GM19397 (cell line): Measurements from ENCODE around the gene TUBAL3.
"Not testable (repeated sequence)": the region's sequence is repeated elsewhere in the genome, so short reads cannot be mapped to it uniquely, and the experiment has no call there.

Experiments used
- ATAC-seq: cut with Tn5 transposase; IDR thresholded peaks from one replicate; pipeline ENCODE4 v1.9.1; 2021; ENCODE audit warnings: mild to moderate bottlenecking, moderate library complexity; ENCODE audit not compliant: unreplicated experiment

The TUBAL3 gene

GRCh38 chr10:5381187-5381586 lies 23.4 kb downstream of the TUBAL3 start:
- ATAC-seq: no peak

DNA sequence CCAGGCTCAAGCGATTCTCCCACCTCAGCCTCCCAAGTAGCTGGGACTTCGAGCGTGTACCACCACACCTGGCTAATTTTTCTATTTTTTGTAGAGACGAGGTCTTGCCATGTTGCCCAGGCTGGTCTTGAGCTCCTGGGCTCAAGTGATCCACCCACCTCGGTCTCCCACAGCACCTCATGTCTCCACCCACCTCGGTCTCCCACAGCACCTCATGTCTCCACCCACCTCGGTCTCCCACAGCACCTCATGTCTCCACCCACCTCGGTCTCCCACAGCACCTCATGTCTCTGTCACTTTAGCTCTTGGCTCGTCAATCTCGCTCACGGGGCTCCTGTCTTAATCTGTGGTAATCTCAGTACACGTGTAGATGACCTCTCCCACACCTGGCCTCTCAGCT lies 24.2 kb downstream of the TUBAL3 start:
- ATAC-seq: not testable (repeated sequence)

DNA sequence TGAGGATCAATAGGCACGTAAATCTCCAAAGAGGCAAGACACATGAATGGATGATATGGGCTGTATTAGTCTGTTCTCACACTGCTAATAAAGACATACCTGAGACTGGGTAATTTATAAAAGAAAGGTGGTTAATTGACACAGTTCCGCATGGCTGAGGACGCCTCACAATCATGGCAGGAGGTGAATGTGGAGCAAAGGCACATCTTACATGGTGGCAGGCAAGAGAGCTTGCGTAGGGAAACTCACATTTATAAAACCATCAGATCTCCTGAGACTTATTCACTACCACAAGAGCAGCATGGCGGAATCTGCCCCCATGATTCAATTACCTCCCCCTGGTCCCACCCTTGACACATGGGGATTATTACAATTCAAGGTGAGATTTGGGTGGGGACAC lies 25.4 kb downstream of the TUBAL3 start:
- not testable (repeated sequence) for ATAC-seq

- no peak for ATAC-seq
Measured at GRCh38 chr10:5376450-5376849, 28.2 kb downstream of the TUBAL3 start.

- ATAC-seq: no peak
Measured at GRCh38 chr10:5373891-5374611, 30.6 kb downstream of the TUBAL3 start.

- ATAC-seq: no peak
Measured at GRCh38 chr10:5373307-5373706, 31.3 kb downstream of the TUBAL3 start.

GRCh38 chr10:5370493-5371352 lies 33.9 kb downstream of the TUBAL3 start:
- no peak for ATAC-seq

GRCh38 chr10:5369362-5370158 lies 35.1 kb downstream of the TUBAL3 start:
- no peak for ATAC-seq

GRCh38 chr10:5365928-5366327 lies 38.7 kb downstream of the TUBAL3 start:
- no peak for ATAC-seq

DNA sequence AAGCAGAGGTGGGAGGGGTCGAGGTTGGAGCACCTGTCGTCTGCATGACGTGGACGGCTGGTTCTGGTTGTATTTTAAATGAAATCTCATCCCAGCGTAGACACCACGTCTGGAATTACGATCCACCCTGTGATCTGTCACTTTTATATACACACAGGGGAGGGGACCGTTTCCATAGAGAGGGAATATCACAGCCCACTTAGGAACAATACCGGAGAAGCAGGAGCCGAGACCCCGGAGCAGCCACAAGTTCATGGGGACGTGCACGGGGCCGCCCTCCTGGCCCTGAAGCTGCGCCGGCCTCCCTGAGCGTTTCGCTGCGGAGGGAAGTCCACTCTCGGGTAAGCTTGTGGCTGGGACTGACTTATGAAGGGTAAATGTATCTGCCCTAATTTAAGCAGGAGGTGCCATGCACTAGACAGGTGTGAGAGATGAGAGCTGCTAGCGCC lies 39.7 kb downstream of the TUBAL3 start, which contains the start of gene UCN3:
Gene UCN3, plus strand, starts transcription at position 77 of the 449 bp plus-strand sequence. CDS start 8,755 bp downstream, outside the sequence.
- ATAC-seq: no peak

- no peak for ATAC-seq
Measured at GRCh38 chr10:5364374-5364773, 40.3 kb downstream of the TUBAL3 start.

- no peak for ATAC-seq
Measured at GRCh38 chr10:5362873-5363272, 41.8 kb downstream of the TUBAL3 start.

- no peak for ATAC-seq
Measured at GRCh38 chr10:5361966-5362365, 42.7 kb downstream of the TUBAL3 start.

GRCh38 chr10:5360318-5360915 lies 44.2 kb downstream of the TUBAL3 start:
- no peak for ATAC-seq

DNA sequence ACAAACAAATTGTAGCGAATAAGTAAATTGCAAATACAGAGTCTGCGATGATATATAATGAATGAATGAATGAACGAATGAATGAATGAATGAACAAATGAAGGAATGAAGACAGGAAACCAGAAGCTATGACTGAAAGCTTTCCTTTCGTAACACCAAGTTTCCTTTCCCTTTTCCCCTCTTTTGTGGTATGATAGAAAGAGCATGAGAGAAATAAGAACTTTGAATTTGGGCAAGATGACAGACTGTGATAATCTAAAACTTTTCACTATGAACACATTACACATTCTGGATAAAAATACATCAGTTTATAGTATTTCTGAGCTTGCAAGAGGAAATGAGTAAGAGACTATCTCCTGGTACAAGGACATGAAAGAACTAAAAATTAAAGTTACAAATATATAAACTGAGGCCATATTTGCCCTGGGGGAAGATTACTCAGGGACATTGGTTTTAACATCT lies 48.3 kb downstream of the TUBAL3 start:
- no peak for ATAC-seq

GRCh38 chr10:5355594-5356301 lies 48.9 kb downstream of the TUBAL3 start:
- ATAC-seq: no peak

DNA sequence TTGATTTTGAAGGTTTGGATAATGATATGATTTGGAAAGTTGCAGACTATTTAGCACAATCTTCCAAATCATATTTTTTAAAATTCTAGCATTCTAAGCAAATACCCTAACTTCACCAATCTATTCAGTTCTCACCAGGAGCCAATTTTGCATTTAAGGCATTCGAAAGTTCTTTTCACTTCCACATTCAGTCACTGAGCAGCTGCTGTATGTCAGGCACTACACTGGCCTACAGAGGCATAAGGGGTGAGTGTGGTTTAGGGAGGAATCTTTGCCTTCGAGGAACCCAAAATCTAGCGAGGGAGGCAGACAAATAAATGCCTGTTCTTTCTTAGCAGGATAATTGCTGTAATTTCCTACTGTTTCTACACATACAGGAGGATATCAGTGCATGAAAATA lies 50.6 kb downstream of the TUBAL3 start:
- ATAC-seq: no peak

GRCh38 chr10:5349362-5349761 lies 55.3 kb downstream of the TUBAL3 start:
- no peak for ATAC-seq

GRCh38 chr10:5346881-5347280 lies 57.7 kb downstream of the TUBAL3 start:
- ATAC-seq: no peak

GRCh38 chr10:5344746-5345145 lies 59.9 kb downstream of the TUBAL3 start:
- ATAC-seq: no peak
